ENCODE data around the gene DOCK9. TPM values are rescaled to one million over a fixed set of nuclear protein-coding genes. Genes with fewer than 3 reads are reported as not detected.

Gene DOCK9
- total RNA-seq, 2 experiments from 2014 or later: 92.4 to 100 TPM

DNA sequence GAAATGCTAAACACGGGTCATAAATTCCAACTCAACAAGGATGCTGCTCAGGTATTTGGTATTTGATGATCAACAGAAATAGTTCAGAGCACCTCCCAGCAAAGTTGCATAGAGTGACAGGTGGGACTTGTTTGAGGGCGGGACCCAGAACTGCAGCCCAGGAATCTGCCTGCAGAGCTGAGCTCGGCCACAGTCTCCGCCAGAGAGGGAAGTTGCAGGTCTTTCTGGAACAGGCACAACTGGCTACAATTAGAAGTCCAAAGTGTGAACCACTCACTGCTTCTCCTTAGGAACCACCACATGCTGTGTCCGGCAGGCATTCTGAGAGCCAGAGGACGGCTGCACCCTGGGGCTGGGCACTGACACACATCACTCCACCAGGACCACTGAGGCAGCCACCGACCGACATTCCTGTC lies 226.5 kb downstream of the DOCK9 start:
- no peaks in the 10 kb centered on the region for H3K4me1 Mint-ChIP-seq (ENCODE audit: low read depth)
- H3K36me3 Mint-ChIP-seq (ENCODE audit: low read depth): peaks cover 3% of the 10 kb centered on the region
- H3K9me3 Mint-ChIP-seq (ENCODE audit: insufficient read depth): peaks cover 4% of the 10 kb centered on the region
- peaks cover 55% of the 10 kb centered on the region for H3K27me3 Mint-ChIP-seq (ENCODE audit: low read depth)
- ATAC-seq: no peak
- H3K27ac Mint-ChIP-seq: no peak overlapping the region
- DNase-seq: no peak
- ChIA-PET CTCF (interaction anchor here (0.6 kb wide), 1 partner anchor 348 kb away, joined by 3 read pairs; no protein-coding TSS in a partner anchor), POLR2A (no interaction called here)
- H3K4me3 Mint-ChIP-seq: no peak overlapping the region

DNA sequence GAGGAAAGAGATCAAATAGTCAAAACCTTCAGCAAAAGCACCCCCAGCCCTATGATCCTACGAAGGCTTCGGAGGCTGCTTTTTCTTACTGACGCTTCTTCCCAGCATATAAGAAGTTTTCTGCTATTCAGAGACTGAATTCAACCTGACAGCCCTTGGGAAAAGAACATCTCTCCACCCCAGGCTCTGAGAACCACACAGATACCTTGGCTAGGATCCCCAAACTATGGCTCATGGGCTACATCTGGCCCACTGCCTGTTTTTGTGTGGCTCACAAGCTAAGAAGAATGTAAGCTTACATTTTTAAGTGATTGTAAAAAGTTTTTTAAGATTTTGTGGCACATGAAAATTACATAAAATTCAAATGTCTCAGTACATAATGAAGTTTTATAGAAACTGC lies 228.4 kb downstream of the DOCK9 start:
- no peak overlapping the region for H3K27ac Mint-ChIP-seq
- no peaks in the 10 kb centered on the region for H3K4me1 Mint-ChIP-seq (ENCODE audit: low read depth)
- H3K36me3 Mint-ChIP-seq (ENCODE audit: low read depth): peaks cover 3% of the 10 kb centered on the region
- ATAC-seq (no peak), DNase-seq (no peak)
- ChIA-PET CTCF (no interaction called here), POLR2A (no interaction called here)
- H3K4me3 Mint-ChIP-seq: no peak overlapping the region
- peaks cover 47% of the 10 kb centered on the region for H3K27me3 Mint-ChIP-seq (ENCODE audit: low read depth)
- H3K9me3 Mint-ChIP-seq (ENCODE audit: insufficient read depth): peaks cover 4% of the 10 kb centered on the region

DNA sequence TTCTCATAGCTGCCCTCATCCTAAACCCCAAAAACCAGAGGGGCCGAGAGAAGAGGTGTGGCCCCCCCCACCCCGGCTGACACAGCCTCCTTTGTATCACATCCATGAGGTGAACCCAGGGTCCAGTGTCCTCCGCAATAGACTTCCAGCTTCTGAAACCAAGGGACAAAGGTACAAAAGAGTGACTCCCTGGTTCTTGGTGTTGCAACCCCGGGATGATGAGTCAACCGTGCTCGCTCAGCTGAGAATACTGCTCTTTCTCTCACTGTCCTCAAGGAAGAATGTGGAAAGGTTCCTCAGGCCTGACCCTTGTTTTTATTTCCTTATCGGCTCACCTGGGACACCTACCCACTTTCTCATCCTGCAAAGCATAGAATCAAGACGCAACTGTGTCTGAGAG lies 230.9 kb downstream of the DOCK9 start:
- POLR2A ChIA-PET: no interaction called here
- CTCF ChIA-PET: interaction anchor here (0.8 kb wide), 1 partner anchor 85 kb away, joined by 3 read pairs; no protein-coding TSS in a partner anchor
- no peak overlapping the region for H3K27ac Mint-ChIP-seq
- DNase-seq: no peak
- H3K4me3 Mint-ChIP-seq: no peak overlapping the region
- ATAC-seq: no peak
- no peaks in the 10 kb centered on the region for H3K4me1 Mint-ChIP-seq (ENCODE audit: low read depth)
- peaks cover 26% of the 10 kb centered on the region for H3K27me3 Mint-ChIP-seq (ENCODE audit: low read depth)
- no peaks in the 10 kb centered on the region for H3K36me3 Mint-ChIP-seq (ENCODE audit: low read depth)
- H3K9me3 Mint-ChIP-seq (ENCODE audit: insufficient read depth): no peaks in the 10 kb centered on the region

Other genes starting within 250 kb of the DOCK9 start
- gene SLC15A1, start 225.4 kb downstream of the DOCK9 start, total RNA-seq: not detected
- 10 to 100 TPM; 67.4 to 71.2 TPM for gene UBAC2, start 222.8 kb upstream of the DOCK9 start, total RNA-seq

Data from activated CD8-positive, alpha-beta T cell treated with anti-CD3 and anti-CD28 coated beads, Interleukin-2, amount 10 ng/mL, durations not matched to agents 7 days and 5 days (primary cell).